Vagina (tissue), 2 donors: ENCODE results near the gene KRT5.

Experiments
- CTCF ChIP-seq, 3 experiments: fragments of 450-650 bp in 2 of 3; fragments of 200-600 bp in 1 of 3; sonication (generic) in 1 of 3; IDR thresholded peaks; one replicate each; pipeline ENCODE4 v1.5.1; 2017 to 2019; ENCODE audit warnings: antibody characterized with exemption in 3 of 3, mild to moderate bottlenecking in 2 of 3, moderate library complexity in 2 of 3
- POLR2A ChIP-seq, 2 donors: fragments of 450-650 bp; IDR thresholded peaks; one replicate each; pipeline ENCODE4 v1.6.1; 2017; ENCODE audit warnings: antibody characterized with exemption in 2 of 2, mild to moderate bottlenecking in 2 of 2, moderate library complexity in 2 of 2
- POLR2AphosphoS5 ChIP-seq, 2 donors: sonication (generic); formaldehyde crosslinking; IDR thresholded peaks; one replicate each; pipeline ENCODE4 v1.9.0; 2017; ENCODE audit warnings: antibody characterized with exemption in 2 of 2, mild to moderate bottlenecking in 2 of 2, low read depth in 1 of 2; ENCODE audit not compliant: insufficient read depth in 1 of 2

DNA sequence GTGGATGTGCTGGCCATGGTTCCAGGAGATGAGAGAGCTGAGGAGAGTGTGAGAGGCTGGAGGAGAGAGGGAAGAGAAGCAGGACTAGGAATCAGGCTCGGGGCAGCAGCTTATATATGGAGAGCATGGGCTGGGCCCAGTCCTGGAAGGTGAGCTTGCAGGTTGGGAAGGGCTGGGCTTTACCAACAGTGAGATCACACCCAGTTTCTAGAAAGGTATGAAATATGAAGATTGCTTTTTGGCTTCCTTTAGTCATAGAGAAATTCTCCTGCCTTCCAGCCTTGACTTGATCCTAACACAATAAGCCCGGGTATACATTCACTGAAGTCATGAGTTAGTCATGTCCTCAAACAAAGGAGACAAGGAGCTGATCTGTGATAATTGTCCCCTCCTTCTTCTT lies 27.0 kb downstream of the KRT5 start, which contains the start of gene KRT6A:
- no peak for TF ChIP-seq CTCF (IDR thresholded peaks at IDR 0.05)
- TF ChIP-seq POLR2A (IDR thresholded peaks at IDR 0.05), result no peak
- peak; percentile 22 to 51 for TF ChIP-seq POLR2AphosphoS5 (IDR thresholded peaks at IDR 0.05; ENCODE audit: insufficient read depth in 1 of 2, low read depth in 1 of 2)
